ENCODE measurements around the gene ENDOU.

Gene ENDOU

DNA sequence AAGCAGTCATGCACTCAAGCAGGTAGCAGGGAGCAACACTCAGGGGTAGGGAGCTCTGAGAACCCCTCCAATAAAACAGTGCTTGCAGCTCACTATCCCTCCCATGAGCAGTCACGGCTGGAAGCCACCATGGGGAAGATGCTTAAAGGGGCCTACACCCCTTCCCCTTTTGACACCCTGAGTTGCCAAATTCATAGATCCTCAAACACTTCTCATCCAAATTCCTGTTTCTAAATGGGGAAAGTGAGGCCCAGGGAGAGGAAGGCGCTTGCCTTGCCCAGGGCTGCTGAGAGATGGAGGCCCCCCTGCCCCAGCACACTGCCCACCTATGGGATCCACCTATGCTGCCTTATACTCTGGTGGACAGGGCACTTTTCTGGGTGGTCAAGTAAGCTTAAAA lies 7.2 kb upstream of the ENDOU start:
- DNase-seq = no peak
- intact Hi-C loops (cut with DNase I) = no loop called here

GRCh38 chr12:47731723-47732122 lies 6.4 kb upstream of the ENDOU start:
- no peak for DNase-seq
- intact Hi-C loops (cut with DNase I) = no loop called here

DNA sequence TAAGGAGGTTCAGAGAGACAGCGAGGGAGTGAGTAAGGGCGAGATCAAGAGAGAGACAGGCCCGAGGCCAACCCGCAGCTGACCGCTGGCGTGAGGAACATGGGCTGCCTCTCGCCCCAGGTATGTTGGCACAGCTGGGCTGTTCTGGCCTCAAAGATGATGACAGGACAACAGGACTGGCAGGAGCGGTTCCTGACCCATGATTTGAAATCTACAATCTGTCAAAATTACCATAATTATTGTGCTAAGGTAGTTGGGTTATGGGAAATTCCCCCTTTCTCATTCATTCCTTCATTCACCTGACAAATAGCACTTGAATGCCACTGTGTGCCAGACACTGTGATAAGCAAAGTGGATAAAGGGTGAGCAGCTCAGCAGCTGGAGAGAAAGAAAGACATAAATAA lies 5.1 kb upstream of the ENDOU start:
- intact Hi-C loops (cut with DNase I) = no loop called here
- no peak for DNase-seq

DNA sequence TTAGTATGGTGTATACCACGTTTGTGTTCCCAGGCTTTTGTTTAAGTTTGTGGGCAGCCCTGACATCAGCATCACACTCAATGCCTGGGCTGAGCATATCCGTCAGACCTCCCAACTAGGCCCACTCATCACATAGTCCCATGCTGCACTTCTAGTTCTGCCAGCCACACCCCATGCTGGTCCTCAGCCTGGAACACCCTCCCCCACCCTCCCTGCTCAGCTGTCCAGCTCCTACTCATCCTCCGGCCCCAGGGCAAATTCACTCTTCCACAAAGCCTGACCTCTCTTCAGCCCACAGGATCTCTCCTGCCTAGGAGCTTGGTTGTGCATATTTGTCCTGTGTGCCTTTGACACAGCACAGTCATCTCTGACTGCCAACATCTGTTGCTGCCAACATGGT lies 3.9 kb upstream of the ENDOU start:
- DNase-seq = no peak
- intact Hi-C loops (cut with DNase I) = no loop called here

- intact Hi-C loops (cut with DNase I) = no loop called here
- peak in 1 of 42 donors; percentile 11 for DNase-seq
Measured at GRCh38 chr12:47725893-47726292, 603 bp upstream of the ENDOU start.

GRCh38 chr12:47722941-47723631 lies 2.2 kb downstream of the ENDOU start:
- intact Hi-C loops (cut with DNase I) = no loop called here
- peak in 24 of 42 donors; percentile 36 to 81 (median 60) for DNase-seq

GRCh38 chr12:47722136-47722834 lies 3.0 kb downstream of the ENDOU start:
- intact Hi-C loops (cut with DNase I) = no loop called here
- DNase-seq = peak in 1 of 42 donors; percentile 10

DNA sequence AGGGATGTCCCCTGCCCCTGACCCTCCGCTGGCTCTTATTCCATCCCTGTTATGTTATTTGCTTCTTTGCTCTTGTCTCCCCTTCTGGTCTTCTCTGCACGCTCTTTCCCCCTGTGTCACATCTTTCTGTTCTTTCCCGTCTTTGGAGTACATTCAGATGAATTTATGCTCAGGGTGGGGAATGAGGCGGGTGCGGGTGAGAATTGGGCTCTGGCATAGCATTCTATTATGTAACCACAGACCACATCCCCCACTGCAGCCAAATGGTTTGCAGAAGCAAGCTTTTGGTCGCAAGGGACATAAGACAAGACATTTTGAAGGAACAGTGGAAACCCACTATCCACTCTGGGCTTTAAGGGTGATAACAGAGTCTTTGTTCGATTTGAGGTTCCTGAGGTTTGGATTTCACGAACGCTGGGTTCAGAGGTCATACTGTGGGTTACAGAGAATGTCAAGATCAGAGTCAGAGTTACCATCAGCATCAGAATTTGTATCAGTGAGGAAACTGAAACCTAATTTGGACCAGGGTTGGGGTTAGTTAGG lies 3.8 kb downstream of the ENDOU start:
- intact Hi-C loops (cut with DNase I) = no loop called here
- DNase-seq = peak in 7 of 42 donors; percentile 1 to 37 (median 10)

- intact Hi-C loops (cut with DNase I) = loop anchor here (5.0 kb wide), 1 partner anchor 39 kb away; the partner anchor contains the start of gene RAPGEF3
- peak in 4 of 42 donors; percentile 3 to 21 (median 8) for DNase-seq
Measured at GRCh38 chr12:47718531-47718930, 6.8 kb downstream of the ENDOU start.

- intact Hi-C loops (cut with DNase I) = loop anchor here (5.0 kb wide), 1 partner anchor 40 kb away; the partner anchor contains the start of gene RAPGEF3
- peak; percentile 66 to 94 (median 87) for DNase-seq
Measured at GRCh38 chr12:47717443-47718193, 7.7 kb downstream of the ENDOU start.

GRCh38 chr12:47717046-47717442 lies 8.2 kb downstream of the ENDOU start:
- DNase-seq = peak in 3 of 42 donors; percentile 14 to 34 (median 30)
- intact Hi-C loops (cut with DNase I) = loop anchor here (5.0 kb wide), 1 partner anchor 40 kb away; the partner anchor contains the start of gene RAPGEF3

- intact Hi-C loops (cut with DNase I) = loop anchor here (2.0 to 5.0 kb wide), 3 partner anchors 41 to 123 kb away; partner anchors contain the start of gene RAPGEF3
- DNase-seq = peak in 16 of 42 donors; percentile 10 to 83 (median 54)
Measured at GRCh38 chr12:47715877-47716548, 9.3 kb downstream of the ENDOU start.

DNA sequence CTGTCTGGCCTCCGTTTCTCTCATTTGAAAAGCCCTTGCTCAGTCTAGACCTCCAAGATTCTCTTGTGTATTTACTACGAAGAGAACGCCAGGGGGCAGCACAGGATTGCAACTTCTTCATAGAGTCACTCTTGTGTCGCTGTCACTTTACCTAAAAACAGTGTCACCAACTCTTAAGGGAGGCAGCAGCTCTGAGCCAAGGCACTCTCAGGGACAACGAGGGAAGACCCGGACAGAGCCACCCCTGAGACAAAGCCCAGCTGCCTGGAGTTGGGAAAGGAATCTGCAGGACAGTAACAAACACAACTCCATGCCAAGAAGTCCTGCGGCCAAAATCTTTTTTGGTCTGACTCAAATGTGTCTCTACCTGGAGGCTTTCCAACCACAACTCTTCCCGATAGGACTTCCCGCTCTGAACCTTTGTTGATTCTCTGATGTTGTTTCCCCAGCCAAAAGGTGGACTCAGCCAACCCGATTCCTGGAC lies 9.9 kb downstream of the ENDOU start:
- DNase-seq = peak; percentile 76 to 97 (median 91)
- intact Hi-C loops (cut with DNase I) = loop anchor here (2.0 to 5.0 kb wide), 3 partner anchors 42 to 123 kb away; partner anchors contain the start of gene RAPGEF3

DNA sequence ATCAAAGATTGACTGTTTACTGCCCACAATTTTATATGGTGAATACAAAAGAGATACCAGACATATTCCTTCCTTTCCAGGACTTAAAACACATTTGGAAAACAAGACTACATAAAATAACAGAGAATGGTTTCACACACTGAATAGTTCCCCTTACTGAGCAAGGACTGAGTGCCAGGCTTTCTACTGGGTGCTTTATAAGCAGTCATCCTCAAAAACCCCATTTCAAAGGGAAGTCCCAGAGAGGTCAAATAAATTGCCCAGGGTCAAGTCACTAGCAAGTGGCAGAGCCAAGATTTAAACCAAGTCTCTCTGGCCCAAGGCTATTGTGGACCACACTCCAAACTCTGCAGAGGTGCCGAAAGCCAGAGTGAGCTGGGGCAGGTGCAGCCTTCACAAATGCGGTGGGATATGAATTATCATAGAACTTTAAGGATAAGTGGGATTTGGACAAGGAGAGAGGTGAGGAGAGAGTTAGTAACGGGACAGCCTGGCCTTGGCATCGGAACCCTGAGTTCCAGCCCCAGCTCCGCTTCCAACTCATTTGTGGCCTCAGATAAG lies 10.4 kb downstream of the ENDOU start:
- intact Hi-C loops (cut with DNase I) = loop anchor here (2.0 to 5.0 kb wide), 3 partner anchors 42 to 124 kb away; partner anchors contain the start of gene RAPGEF3
- no peak for DNase-seq

DNA sequence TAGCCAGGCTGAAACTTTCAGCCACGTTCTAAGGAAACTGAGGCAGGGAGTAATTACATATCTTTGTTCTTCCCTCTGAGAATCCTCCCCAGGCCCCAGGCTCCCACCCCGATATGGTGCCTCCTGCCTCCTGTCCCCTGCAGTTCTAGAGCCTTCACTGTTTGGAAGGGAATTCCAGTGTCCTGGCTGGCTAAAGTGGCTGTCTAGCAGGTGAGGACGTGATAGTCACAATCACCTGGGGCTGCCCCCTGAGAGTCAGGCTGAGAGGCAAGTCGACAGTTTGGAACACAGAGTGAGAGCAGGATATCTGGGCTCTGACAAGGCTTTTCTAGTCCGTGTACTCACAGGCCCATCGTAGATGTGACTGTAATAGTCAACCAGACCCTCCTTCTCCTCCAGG lies 13.1 kb downstream of the ENDOU start:
- DNase-seq = peak in 1 of 42 donors; percentile 18
- intact Hi-C loops (cut with DNase I) = no loop called here

- no peak for DNase-seq
- intact Hi-C loops (cut with DNase I) = no loop called here
Measured at GRCh38 chr12:47711448-47711847, 13.8 kb downstream of the ENDOU start.

DNA sequence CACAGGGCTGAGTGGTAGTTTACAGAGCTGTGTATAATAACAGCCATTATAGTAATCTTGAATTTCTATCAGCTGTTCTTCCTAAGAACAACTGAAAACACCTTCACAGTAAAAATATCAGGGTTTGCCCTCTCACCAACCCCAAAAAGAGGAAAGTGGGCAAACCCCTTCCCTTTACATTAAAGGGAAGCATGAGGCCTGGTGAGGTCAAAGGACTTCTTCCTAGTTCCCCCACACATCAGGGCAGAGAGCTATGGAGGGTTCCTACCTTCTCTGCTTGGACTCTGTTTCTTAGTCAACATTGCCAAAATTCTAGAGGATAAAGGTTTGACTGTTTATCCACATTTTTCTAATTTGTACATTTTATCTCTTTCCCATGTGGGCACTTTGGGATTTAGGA lies 15.0 kb downstream of the ENDOU start:
- peak in 1 of 42 donors; percentile 13 for DNase-seq
- intact Hi-C loops (cut with DNase I) = no loop called here

DNA sequence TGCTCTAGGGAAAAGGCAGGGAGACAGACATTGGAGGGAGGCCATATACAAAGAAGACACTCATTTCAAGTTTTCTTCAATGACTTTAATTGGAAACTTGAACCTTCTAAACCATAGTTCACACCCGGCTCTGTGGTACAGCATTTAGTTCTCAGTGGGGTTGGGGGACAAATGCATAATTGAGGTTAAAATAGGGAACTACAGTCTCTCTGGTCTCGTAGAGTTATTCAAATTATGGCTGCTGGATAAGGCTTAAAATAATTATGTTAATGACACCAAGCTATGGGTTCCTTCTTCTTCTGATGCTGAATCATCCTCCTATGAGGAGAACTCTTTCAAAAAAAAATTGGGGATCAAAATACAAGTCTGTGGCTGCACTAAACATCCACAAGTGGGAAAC lies 15.6 kb downstream of the ENDOU start:
- intact Hi-C loops (cut with DNase I) = no loop called here
- DNase-seq = no peak
